Measurements from ENCODE around the gene THEMIS.

Gene THEMIS

DNA sequence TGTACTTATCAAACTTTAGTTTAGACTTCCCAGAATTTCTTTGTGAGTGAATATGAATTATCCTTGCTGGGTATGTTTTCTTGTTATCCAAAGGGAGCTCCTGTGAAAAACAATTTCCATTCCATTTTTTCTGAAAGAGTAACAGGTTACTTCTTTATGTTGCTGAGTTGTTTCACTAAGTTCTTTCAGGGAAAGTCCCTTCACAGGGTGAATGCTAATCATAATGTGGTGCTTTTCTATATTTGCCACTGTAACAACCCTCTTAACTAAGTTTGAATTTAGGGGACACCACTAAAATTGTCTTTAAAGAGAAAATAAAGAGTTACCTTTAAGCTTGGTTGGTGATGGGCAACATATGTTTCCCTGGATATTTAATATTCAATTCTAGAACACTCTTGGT, 79.4 kb downstream of the THEMIS start:
- DNase-seq, result no peak
- Mint-ChIP-seq H3K27ac (no peak overlapping the region), H3K9me3 (no peaks in the 10 kb centered on the region), H3K4me3 (no peak overlapping the region), H3K27me3 (ENCODE audit: low read depth, poor library complexity) (no peaks in the 10 kb centered on the region), H3K4me1 (peaks cover 8% of the 10 kb centered on the region), H3K36me3 (ENCODE audit: low read depth) (no peaks in the 10 kb centered on the region)
- TF ChIP-seq, protein P1, sequence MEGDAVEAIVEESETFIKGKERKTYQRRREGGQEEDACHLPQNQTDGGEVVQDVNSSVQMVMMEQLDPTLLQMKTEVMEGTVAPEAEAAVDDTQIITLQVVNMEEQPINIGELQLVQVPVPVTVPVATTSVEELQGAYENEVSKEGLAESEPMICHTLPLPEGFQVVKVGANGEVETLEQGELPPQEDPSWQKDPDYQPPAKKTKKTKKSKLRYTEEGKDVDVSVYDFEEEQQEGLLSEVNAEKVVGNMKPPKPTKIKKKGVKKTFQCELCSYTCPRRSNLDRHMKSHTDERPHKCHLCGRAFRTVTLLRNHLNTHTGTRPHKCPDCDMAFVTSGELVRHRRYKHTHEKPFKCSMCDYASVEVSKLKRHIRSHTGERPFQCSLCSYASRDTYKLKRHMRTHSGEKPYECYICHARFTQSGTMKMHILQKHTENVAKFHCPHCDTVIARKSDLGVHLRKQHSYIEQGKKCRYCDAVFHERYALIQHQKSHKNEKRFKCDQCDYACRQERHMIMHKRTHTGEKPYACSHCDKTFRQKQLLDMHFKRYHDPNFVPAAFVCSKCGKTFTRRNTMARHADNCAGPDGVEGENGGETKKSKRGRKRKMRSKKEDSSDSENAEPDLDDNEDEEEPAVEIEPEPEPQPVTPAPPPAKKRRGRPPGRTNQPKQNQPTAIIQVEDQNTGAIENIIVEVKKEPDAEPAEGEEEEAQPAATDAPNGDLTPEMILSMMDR (IDR thresholded peaks at IDR 0.05), result no peak

DNA sequence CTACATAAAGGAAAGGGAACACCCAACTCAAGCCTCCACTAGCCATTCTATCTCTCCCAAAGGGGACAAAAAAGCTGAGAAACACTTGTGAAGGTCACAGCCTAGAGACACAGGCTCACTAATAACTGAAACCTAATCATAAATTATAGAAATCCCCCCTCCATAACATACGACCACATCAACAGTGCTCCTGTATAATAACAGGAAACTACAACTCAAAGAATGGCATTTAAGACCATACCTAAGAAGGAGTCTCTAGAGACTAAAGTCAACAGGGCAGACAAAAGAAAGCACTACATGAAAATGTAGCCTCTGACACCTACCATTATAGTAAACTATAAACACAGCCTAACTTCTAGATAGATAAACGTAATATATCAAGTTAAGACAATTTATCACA, 82.7 kb downstream of the THEMIS start:
- Mint-ChIP-seq H3K36me3 (ENCODE audit: low read depth) (no peaks in the 10 kb centered on the region), H3K4me3 (no peak overlapping the region), H3K4me1 (peaks cover 8% of the 10 kb centered on the region), H3K9me3 (no peaks in the 10 kb centered on the region), H3K27me3 (ENCODE audit: low read depth, poor library complexity) (peaks cover under 1% of the 10 kb centered on the region), H3K27ac (no peak overlapping the region)
- no peak for DNase-seq
- TF ChIP-seq, protein P1 (IDR thresholded peaks at IDR 0.05), result no peak

GRCh38 chr6:127816643-127817042, 84.2 kb downstream of the THEMIS start:
- Mint-ChIP-seq H3K36me3 (ENCODE audit: low read depth) (no peaks in the 10 kb centered on the region), H3K4me1 (peaks cover 8% of the 10 kb centered on the region), H3K27ac (no peak overlapping the region), H3K4me3 (no peak overlapping the region), H3K9me3 (no peaks in the 10 kb centered on the region), H3K27me3 (ENCODE audit: low read depth, poor library complexity) (peaks cover 4% of the 10 kb centered on the region)
- no peak for DNase-seq
- TF ChIP-seq, protein P1 (IDR thresholded peaks at IDR 0.05), result no peak

DNA sequence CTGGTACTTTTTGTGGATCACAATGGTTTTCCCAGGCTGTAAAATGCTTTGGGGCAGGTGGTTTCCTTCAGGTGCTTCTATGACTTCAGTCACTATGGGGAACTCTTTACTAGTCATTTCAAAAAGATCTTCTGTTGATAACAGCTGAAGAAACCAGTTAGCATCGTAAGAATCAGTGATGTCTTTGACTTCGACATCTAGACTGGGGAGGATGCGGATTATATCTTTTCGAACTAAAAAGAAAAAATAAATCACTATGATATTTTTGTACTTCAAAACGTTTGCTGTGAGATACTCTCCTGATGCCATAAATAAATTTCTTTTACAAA, 87.2 kb downstream of the THEMIS start:
- no peak overlapping the region for H3K4me3 Mint-ChIP-seq
- H3K4me1 Mint-ChIP-seq, result peaks cover 8% of the 10 kb centered on the region
- TF ChIP-seq, protein P1 (IDR thresholded peaks at IDR 0.05), result no peak
- H3K27me3 Mint-ChIP-seq (ENCODE audit: low read depth, poor library complexity), result peaks cover 4% of the 10 kb centered on the region
- DNase-seq, result no peak
- H3K9me3 Mint-ChIP-seq, result no peaks in the 10 kb centered on the region
- no peak overlapping the region for H3K27ac Mint-ChIP-seq
- H3K36me3 Mint-ChIP-seq (ENCODE audit: low read depth), result no peaks in the 10 kb centered on the region

- TF ChIP-seq, protein P1 (IDR thresholded peaks at IDR 0.05), result no peak
- H3K27me3 Mint-ChIP-seq (ENCODE audit: low read depth, poor library complexity), result peaks cover 4% of the 10 kb centered on the region
- no peaks in the 10 kb centered on the region for H3K9me3 Mint-ChIP-seq
- DNase-seq, result no peak
- H3K4me3 Mint-ChIP-seq, result no peak overlapping the region
- peaks cover 6% of the 10 kb centered on the region for H3K4me1 Mint-ChIP-seq
- no peak overlapping the region for H3K27ac Mint-ChIP-seq
- no peaks in the 10 kb centered on the region for H3K36me3 Mint-ChIP-seq (ENCODE audit: low read depth)
Measured at GRCh38 chr6:127812985-127813698, 87.7 kb downstream of the THEMIS start.

DNA sequence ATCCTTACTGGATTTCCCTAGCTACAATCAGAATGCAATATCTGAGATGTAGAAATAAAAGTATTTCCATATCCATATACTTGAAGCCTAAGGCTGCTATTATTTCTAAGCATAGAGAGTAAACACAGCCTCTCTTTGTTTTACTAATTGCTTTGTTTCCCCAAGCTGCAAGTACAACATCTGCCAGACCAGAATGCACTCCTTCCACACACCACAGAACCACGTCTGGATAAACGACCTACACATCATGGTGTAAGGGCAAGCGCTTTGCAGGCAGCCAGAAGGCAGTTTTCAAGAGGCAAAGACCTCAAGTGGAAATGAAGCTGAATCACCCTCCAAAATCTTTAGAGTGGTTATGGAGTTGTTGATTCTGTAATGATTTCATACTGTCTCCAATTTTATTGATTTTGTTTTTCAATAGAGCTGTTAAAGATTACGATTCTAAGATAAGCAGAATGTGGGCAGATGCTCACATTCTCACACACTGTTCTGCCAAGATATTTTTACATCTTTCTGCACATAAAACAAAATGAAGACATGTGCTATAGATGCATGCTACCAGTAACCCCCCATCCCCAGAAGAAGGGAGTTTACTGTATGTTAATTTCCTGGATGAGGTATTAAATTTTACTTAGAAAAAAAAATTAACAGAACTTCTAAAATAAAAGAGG, 88.8 kb downstream of the THEMIS start:
- DNase-seq, result no peak
- peaks cover 4% of the 10 kb centered on the region for H3K27me3 Mint-ChIP-seq (ENCODE audit: low read depth, poor library complexity)
- H3K27ac Mint-ChIP-seq, result no peak overlapping the region
- no peaks in the 10 kb centered on the region for H3K36me3 Mint-ChIP-seq (ENCODE audit: low read depth)
- no peaks in the 10 kb centered on the region for H3K9me3 Mint-ChIP-seq
- TF ChIP-seq, protein P1 (IDR thresholded peaks at IDR 0.05), result no peak
- H3K4me1 Mint-ChIP-seq, result peaks cover 8% of the 10 kb centered on the region
- H3K4me3 Mint-ChIP-seq, result no peak overlapping the region

Data from nephron progenitor cell (in vitro differentiated cells).